ENCODE measurements around the gene ALAS1. TPM values are rescaled to one million over a fixed set of nuclear protein-coding genes. Genes with fewer than 3 reads are reported as not detected.

ALAS1 gene
- total and polyA plus RNA-seq, 9 donors: 26.4 to 35.4 (median 30.9) TPM

GRCh38 chr3:52227117-52227516 lies 29.2 kb downstream of the ALAS1 start:
- Histone ChIP-seq H3K27me3 (ENCODE audit: control insufficient read depth, insufficient read depth, low read length) (no peaks in the 10 kb centered on the region), H3K4me3 (ENCODE audit: low read length) (no peak overlapping the region), H3K4me1 (ENCODE audit: control insufficient read depth, insufficient read depth, low read length) (peaks cover 5% of the 10 kb centered on the region), H3K9me3 (replicated peaks; ENCODE audit: control insufficient read depth, low read depth, low read length) (no peaks in the 10 kb centered on the region), H3K36me3 (ENCODE audit: control insufficient read depth, insufficient read depth, low read length) (peaks cover 41% of the 10 kb centered on the region), H3K27ac (ENCODE audit: low read length) (no peak overlapping the region)
- WGBS (ENCODE audit: insufficient coverage): 87% methylated on average over 3 of the region's 4 CpGs
- no peak for DNase-seq

- H3K27ac ChIP-seq (ENCODE audit: low read length): no peak overlapping the region
- no peaks in the 10 kb centered on the region for H3K9me3 ChIP-seq (replicated peaks; ENCODE audit: control insufficient read depth, low read depth, low read length)
- no peak for DNase-seq
- no peaks in the 10 kb centered on the region for H3K4me1 ChIP-seq (ENCODE audit: control insufficient read depth, insufficient read depth, low read length)
- no peak overlapping the region for H3K4me3 ChIP-seq (ENCODE audit: low read length)
- H3K27me3 ChIP-seq (ENCODE audit: control insufficient read depth, insufficient read depth, low read length): no peaks in the 10 kb centered on the region
- 60% methylated on average over 4 of the region's 7 CpGs for WGBS (ENCODE audit: insufficient coverage)
- peaks cover 45% of the 10 kb centered on the region for H3K36me3 ChIP-seq (ENCODE audit: control insufficient read depth, insufficient read depth, low read length)
Observed at GRCh38 chr3:52227766-52228165, 29.8 kb downstream of the ALAS1 start.

GRCh38 chr3:52228266-52228665 lies 30.3 kb downstream of the ALAS1 start:
- no peak for DNase-seq
- no peak overlapping the region for H3K4me3 ChIP-seq (ENCODE audit: low read length)
- no peaks in the 10 kb centered on the region for H3K27me3 ChIP-seq (ENCODE audit: control insufficient read depth, insufficient read depth, low read length)
- H3K27ac ChIP-seq (ENCODE audit: low read length): no peak overlapping the region
- H3K4me1 ChIP-seq (ENCODE audit: control insufficient read depth, insufficient read depth, low read length): no peaks in the 10 kb centered on the region
- WGBS (ENCODE audit: insufficient coverage): 78% methylated on average over 3 of the region's 10 CpGs
- no peaks in the 10 kb centered on the region for H3K9me3 ChIP-seq (replicated peaks; ENCODE audit: control insufficient read depth, low read depth, low read length)
- peaks cover 45% of the 10 kb centered on the region for H3K36me3 ChIP-seq (ENCODE audit: control insufficient read depth, insufficient read depth, low read length)

GRCh38 chr3:52228751-52229291 lies 30.9 kb downstream of the ALAS1 start:
- no peak overlapping the region for H3K4me3 ChIP-seq (ENCODE audit: low read length)
- no peak overlapping the region for H3K27ac ChIP-seq (ENCODE audit: low read length)
- no peaks in the 10 kb centered on the region for H3K4me1 ChIP-seq (ENCODE audit: control insufficient read depth, insufficient read depth, low read length)
- DNase-seq: no peak
- H3K27me3 ChIP-seq (ENCODE audit: control insufficient read depth, insufficient read depth, low read length): no peaks in the 10 kb centered on the region
- H3K36me3 ChIP-seq (ENCODE audit: control insufficient read depth, insufficient read depth, low read length): peaks cover 46% of the 10 kb centered on the region
- WGBS (ENCODE audit: insufficient coverage): 86% methylated on average over 15 of the region's 21 CpGs
- H3K9me3 ChIP-seq (replicated peaks; ENCODE audit: control insufficient read depth, low read depth, low read length): no peaks in the 10 kb centered on the region

GRCh38 chr3:52229656-52230055 lies 31.7 kb downstream of the ALAS1 start:
- H3K27ac ChIP-seq (ENCODE audit: low read length): no peak overlapping the region
- 100% methylated on average over 6 of the region's 13 CpGs for WGBS (ENCODE audit: insufficient coverage)
- H3K27me3 ChIP-seq (ENCODE audit: control insufficient read depth, insufficient read depth, low read length): no peaks in the 10 kb centered on the region
- no peak overlapping the region for H3K4me3 ChIP-seq (ENCODE audit: low read length)
- no peak for DNase-seq
- no peaks in the 10 kb centered on the region for H3K9me3 ChIP-seq (replicated peaks; ENCODE audit: control insufficient read depth, low read depth, low read length)
- H3K36me3 ChIP-seq (ENCODE audit: control insufficient read depth, insufficient read depth, low read length): peaks cover 54% of the 10 kb centered on the region
- H3K4me1 ChIP-seq (ENCODE audit: control insufficient read depth, insufficient read depth, low read length): peaks cover 7% of the 10 kb centered on the region

DNA sequence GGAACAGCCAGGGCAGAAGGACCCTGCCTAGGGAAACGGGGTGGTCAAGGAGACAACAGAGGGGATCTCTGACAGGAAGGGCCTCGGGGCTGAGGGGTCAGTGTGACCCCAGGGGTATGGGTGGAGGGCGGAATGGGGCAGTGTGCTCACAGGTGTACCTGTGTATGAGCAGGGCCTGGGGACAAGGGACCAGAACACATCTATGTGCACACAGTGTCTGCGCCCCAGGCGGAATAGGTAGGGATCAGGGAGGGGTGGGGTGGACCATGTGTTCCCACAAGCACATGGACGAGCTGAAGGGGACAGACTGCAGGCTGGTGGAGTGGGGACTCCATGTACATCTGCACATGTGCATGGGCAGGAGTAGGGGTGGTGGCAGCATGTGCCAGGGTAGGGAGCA lies 32.5 kb downstream of the ALAS1 start:
- H3K27ac ChIP-seq (ENCODE audit: low read length): no peak overlapping the region
- no peak overlapping the region for H3K4me3 ChIP-seq (ENCODE audit: low read length)
- no peak for DNase-seq
- no peaks in the 10 kb centered on the region for H3K9me3 ChIP-seq (replicated peaks; ENCODE audit: control insufficient read depth, low read depth, low read length)
- 92% methylated on average over 6 of the region's 6 CpGs for WGBS (ENCODE audit: insufficient coverage)
- H3K36me3 ChIP-seq (ENCODE audit: control insufficient read depth, insufficient read depth, low read length): peaks cover 62% of the 10 kb centered on the region
- peaks cover 15% of the 10 kb centered on the region for H3K4me1 ChIP-seq (ENCODE audit: control insufficient read depth, insufficient read depth, low read length)
- H3K27me3 ChIP-seq (ENCODE audit: control insufficient read depth, insufficient read depth, low read length): no peaks in the 10 kb centered on the region

- Histone ChIP-seq H3K4me1 (ENCODE audit: control insufficient read depth, insufficient read depth, low read length) (peaks cover 18% of the 10 kb centered on the region), H3K27ac (ENCODE audit: low read length) (no peak overlapping the region)
Observed at GRCh38 chr3:52230889-52231499, 33.0 kb downstream of the ALAS1 start.

GRCh38 chr3:52231502-52232278 lies 33.7 kb downstream of the ALAS1 start:
- WGBS (ENCODE audit: insufficient coverage): 70% methylated on average over 29 of the region's 34 CpGs
- Histone ChIP-seq H3K36me3 (ENCODE audit: control insufficient read depth, insufficient read depth, low read length) (peaks cover 66% of the 10 kb centered on the region), H3K27me3 (ENCODE audit: control insufficient read depth, insufficient read depth, low read length) (no peaks in the 10 kb centered on the region), H3K9me3 (replicated peaks; ENCODE audit: control insufficient read depth, low read depth, low read length) (no peaks in the 10 kb centered on the region), H3K4me1 (ENCODE audit: control insufficient read depth, insufficient read depth, low read length) (peaks cover 23% of the 10 kb centered on the region), H3K27ac (ENCODE audit: low read length) (no peak overlapping the region), H3K4me3 (ENCODE audit: low read length) (no peak overlapping the region)
- no peak for DNase-seq

More at GRCh38 chr3:52230889-52231499, 33.0 kb downstream of the ALAS1 start:
- Histone ChIP-seq H3K4me3 (ENCODE audit: low read length) (no peak overlapping the region), H3K36me3 (ENCODE audit: control insufficient read depth, insufficient read depth, low read length) (peaks cover 66% of the 10 kb centered on the region), H3K9me3 (replicated peaks; ENCODE audit: control insufficient read depth, low read depth, low read length) (no peaks in the 10 kb centered on the region), H3K27me3 (ENCODE audit: control insufficient read depth, insufficient read depth, low read length) (no peaks in the 10 kb centered on the region)
- no peak for DNase-seq
- WGBS (ENCODE audit: insufficient coverage): 88% methylated on average over 14 of the region's 16 CpGs

- WGBS (ENCODE audit: insufficient coverage): 77% methylated on average over 25 of the region's 28 CpGs
- Histone ChIP-seq H3K27ac (ENCODE audit: low read length) (no peak overlapping the region), H3K4me1 (ENCODE audit: control insufficient read depth, insufficient read depth, low read length) (peaks cover 31% of the 10 kb centered on the region), H3K27me3 (ENCODE audit: control insufficient read depth, insufficient read depth, low read length) (no peaks in the 10 kb centered on the region), H3K36me3 (ENCODE audit: control insufficient read depth, insufficient read depth, low read length) (peaks cover 65% of the 10 kb centered on the region), H3K9me3 (replicated peaks; ENCODE audit: control insufficient read depth, low read depth, low read length) (no peaks in the 10 kb centered on the region), H3K4me3 (ENCODE audit: low read length) (no peak overlapping the region)
- DNase-seq: no peak
Observed at GRCh38 chr3:52232279-52233107, 34.5 kb downstream of the ALAS1 start.

DNA sequence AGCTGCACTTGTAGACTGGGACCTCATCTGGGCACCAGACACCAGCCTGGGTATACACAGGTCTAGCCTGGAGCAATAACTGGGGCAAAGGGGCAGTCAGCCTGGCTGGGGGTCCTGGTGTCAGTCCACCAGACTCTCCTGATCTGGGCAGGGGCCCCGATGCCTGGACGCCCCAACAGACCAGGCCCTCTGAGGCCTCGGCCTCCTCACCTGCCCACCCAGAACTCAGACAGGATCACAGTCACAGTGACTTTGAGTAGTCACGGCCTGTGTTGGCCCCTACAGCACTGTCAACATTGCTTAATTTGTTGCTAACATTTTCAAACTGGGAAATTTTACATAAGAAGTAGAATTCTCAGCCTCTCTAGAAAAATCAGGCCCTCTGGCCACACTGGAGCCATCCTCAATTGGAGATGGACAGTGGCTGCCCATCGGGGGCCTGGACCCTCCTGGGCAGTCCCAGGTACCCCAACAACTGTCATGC lies 35.2 kb downstream of the ALAS1 start:
- H3K36me3 ChIP-seq (ENCODE audit: control insufficient read depth, insufficient read depth, low read length): peaks cover 62% of the 10 kb centered on the region
- no peaks in the 10 kb centered on the region for H3K27me3 ChIP-seq (ENCODE audit: control insufficient read depth, insufficient read depth, low read length)
- H3K4me3 ChIP-seq (ENCODE audit: low read length): no peak overlapping the region
- DNase-seq: no peak
- 93% methylated on average over 3 of the region's 5 CpGs for WGBS (ENCODE audit: insufficient coverage)
- no peak overlapping the region for H3K27ac ChIP-seq (ENCODE audit: low read length)
- H3K4me1 ChIP-seq (ENCODE audit: control insufficient read depth, insufficient read depth, low read length): peaks cover 38% of the 10 kb centered on the region
- no peaks in the 10 kb centered on the region for H3K9me3 ChIP-seq (replicated peaks; ENCODE audit: control insufficient read depth, low read depth, low read length)
